ENCODE measurements around the gene ITGA1. TPM values are rescaled to one million over a fixed set of nuclear protein-coding genes. Genes with fewer than 3 reads are reported as not detected.

Gene ITGA1
- total RNA-seq, 4 donors from 2014 or later = 41.8 to 94.0 (median 69.6) TPM

DNA sequence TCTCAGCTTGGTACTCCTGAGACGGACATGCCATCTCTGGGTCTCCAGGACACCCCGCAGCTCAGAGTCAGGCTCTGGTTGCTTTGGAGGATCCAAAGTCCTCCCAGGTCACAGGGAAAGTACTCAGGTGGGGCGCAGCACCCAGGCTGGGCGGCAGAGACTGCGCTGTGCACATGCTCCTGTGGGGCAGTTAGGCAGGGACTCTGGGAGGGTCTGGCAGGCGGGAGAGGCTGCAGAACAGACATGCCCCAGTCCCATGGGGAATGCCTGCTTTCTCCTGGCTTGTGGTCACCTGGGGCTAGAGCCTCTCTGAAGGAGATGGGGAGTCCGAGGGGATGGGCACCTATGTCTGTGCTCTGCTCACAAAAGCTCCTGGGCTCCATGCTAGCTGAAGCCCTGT lies 156.1 kb downstream of the ITGA1 start:
- H3K4me3 ChIP-seq = no peak overlapping the region
- H3K36me3 ChIP-seq = no peaks in the 10 kb centered on the region
- peak in 1 of 2 donors; percentile 13 for DNase-seq
- H3K9me3 ChIP-seq = no peaks in the 10 kb centered on the region
- TF ChIP-seq, protein P1, sequence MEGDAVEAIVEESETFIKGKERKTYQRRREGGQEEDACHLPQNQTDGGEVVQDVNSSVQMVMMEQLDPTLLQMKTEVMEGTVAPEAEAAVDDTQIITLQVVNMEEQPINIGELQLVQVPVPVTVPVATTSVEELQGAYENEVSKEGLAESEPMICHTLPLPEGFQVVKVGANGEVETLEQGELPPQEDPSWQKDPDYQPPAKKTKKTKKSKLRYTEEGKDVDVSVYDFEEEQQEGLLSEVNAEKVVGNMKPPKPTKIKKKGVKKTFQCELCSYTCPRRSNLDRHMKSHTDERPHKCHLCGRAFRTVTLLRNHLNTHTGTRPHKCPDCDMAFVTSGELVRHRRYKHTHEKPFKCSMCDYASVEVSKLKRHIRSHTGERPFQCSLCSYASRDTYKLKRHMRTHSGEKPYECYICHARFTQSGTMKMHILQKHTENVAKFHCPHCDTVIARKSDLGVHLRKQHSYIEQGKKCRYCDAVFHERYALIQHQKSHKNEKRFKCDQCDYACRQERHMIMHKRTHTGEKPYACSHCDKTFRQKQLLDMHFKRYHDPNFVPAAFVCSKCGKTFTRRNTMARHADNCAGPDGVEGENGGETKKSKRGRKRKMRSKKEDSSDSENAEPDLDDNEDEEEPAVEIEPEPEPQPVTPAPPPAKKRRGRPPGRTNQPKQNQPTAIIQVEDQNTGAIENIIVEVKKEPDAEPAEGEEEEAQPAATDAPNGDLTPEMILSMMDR (IDR thresholded peaks at IDR 0.05) = no peak
- no peak for TF ChIP-seq POLR2A (IDR thresholded peaks at IDR 0.05)
- no peaks in the 10 kb centered on the region for H3K27me3 ChIP-seq
- intact Hi-C loops (cut with DNase I; ENCODE audit: low total_unique reads) = no loop called here
- no peaks in the 10 kb centered on the region for H3K4me1 ChIP-seq
- no peak overlapping the region for H3K27ac ChIP-seq

DNA sequence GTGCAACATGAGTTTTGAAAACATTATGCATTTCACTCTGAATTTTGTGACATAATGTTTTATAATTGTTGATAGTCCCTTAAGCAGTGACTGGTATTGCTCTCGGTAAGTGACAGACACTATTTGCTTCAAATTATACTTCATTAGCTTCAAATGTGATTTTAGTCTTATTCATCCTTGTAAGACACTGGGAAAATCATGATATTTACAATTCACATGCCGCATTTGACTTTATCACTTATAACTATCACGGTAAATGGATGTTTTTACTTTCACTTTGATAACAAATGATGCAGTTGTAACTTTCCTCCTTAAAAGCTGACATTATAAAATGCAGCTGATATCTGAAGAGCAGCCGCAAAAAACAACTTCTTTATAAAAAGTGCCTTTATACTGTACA lies 157.3 kb downstream of the ITGA1 start:
- intact Hi-C loops (cut with DNase I; ENCODE audit: low total_unique reads) = no loop called here
- H3K4me3 ChIP-seq = peak overlapping the region in 1 of 2 donors; percentile 22

GRCh38 chr5:52947208-52947607 lies 159.5 kb downstream of the ITGA1 start:
- intact Hi-C loops (cut with DNase I; ENCODE audit: low total_unique reads) = no loop called here
- Histone ChIP-seq H3K27me3 (no peaks in the 10 kb centered on the region), H3K4me1 (no peaks in the 10 kb centered on the region), H3K4me3 (no peak overlapping the region), H3K36me3 (no peaks in the 10 kb centered on the region), H3K9me3 (no peaks in the 10 kb centered on the region), H3K27ac (peak overlapping the region in 1 of 2 donors; percentile 53)
- DNase-seq = no peak
- TF ChIP-seq POLR2A (IDR thresholded peaks at IDR 0.05) = no peak
- TF ChIP-seq, protein P1 (IDR thresholded peaks at IDR 0.05) = no peak

More for the DNA sequence above, 157.3 kb downstream of the ITGA1 start:
- Histone ChIP-seq H3K27me3 (no peaks in the 10 kb centered on the region), H3K9me3 (no peaks in the 10 kb centered on the region), H3K4me1 (no peaks in the 10 kb centered on the region), H3K27ac (peak overlapping the region; percentile 49 to 72), H3K36me3 (no peaks in the 10 kb centered on the region)
- TF ChIP-seq POLR2A (IDR thresholded peaks at IDR 0.05) = no peak
- TF ChIP-seq, protein P1 (IDR thresholded peaks at IDR 0.05) = no peak
- no peak for DNase-seq

- Histone ChIP-seq H3K27me3 (no peaks in the 10 kb centered on the region), H3K4me3 (no peak overlapping the region), H3K4me1 (no peaks in the 10 kb centered on the region), H3K27ac (peak overlapping the region in 1 of 2 donors; percentile 53), H3K9me3 (no peaks in the 10 kb centered on the region), H3K36me3 (no peaks in the 10 kb centered on the region)
- intact Hi-C loops (cut with DNase I; ENCODE audit: low total_unique reads) = no loop called here
- no peak for TF ChIP-seq POLR2A (IDR thresholded peaks at IDR 0.05)
- TF ChIP-seq, protein P1 (IDR thresholded peaks at IDR 0.05) = no peak
- DNase-seq = no peak
These were observed 160.1 kb downstream of the ITGA1 start for GRCh38 chr5:52947851-52948250.

- Histone ChIP-seq H3K4me3 (no peak overlapping the region), H3K4me1 (no peaks in the 10 kb centered on the region), H3K27me3 (no peaks in the 10 kb centered on the region), H3K9me3 (no peaks in the 10 kb centered on the region), H3K36me3 (no peaks in the 10 kb centered on the region), H3K27ac (peak overlapping the region; percentile 5 to 53)
- DNase-seq = peak; percentile 47 to 65
- intact Hi-C loops (cut with DNase I; ENCODE audit: low total_unique reads) = no loop called here
- TF ChIP-seq POLR2A (IDR thresholded peaks at IDR 0.05) = no peak
- TF ChIP-seq, protein P1 (IDR thresholded peaks at IDR 0.05) = peak; percentile 59 to 90 (median 74)
These were observed 160.8 kb downstream of the ITGA1 start for GRCh38 chr5:52948418-52949076.
